Neural progenitor cell (in vitro differentiated cells): ENCODE data around the gene ATF6.

ENCODE experiments used
- EZH2 ChIP-seq: fragments of 200-600 bp; sonication (generic); IDR thresholded peaks from 2 replicates; pipeline ENCODE4 v1.6.1; 2017; ENCODE audit warnings: antibody characterized with exemption, mild to moderate bottlenecking, moderate library complexity
- TF ChIP-seq, protein P1 (sequence below): fragments of 200-600 bp; sonication (generic); IDR thresholded peaks from 2 replicates; pipeline ENCODE4 v1.5.1; 2017; ENCODE audit warnings: antibody characterized with exemption, mild to moderate bottlenecking

DNA sequence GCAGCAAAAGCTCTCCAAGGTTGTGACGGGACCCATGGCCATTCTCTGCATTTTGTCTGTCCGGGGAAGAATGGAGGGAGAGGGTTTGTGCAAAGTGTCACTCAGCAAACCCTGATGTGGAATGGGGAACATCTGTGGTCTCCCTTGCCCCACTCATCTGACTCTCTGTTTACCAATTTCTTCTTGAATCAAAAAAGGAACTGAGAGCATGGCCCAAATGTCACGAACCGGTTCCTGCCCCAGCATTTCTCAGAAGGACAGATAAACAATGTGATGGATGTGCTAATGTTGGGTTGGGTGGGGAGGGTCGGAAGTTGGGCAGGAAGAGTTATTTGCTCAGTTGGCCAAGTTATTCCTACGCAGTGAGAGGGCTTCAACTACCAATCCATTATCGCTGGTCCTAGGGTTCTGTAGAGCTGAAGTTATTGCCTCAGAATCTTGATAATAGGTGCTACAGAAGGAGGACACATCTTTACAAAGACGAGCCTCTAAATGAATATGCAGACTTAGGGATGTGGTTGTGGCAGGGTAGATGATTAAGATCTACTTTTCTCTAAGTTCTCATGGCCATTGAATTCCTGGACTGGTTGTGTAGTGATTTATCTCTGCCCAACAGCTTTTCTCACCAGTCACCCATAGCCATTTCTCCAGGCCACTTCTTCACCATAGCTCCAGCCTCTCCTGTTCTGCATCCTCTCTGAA, 26.1 kb upstream of the ATF6 start:
- TF ChIP-seq, protein P1, sequence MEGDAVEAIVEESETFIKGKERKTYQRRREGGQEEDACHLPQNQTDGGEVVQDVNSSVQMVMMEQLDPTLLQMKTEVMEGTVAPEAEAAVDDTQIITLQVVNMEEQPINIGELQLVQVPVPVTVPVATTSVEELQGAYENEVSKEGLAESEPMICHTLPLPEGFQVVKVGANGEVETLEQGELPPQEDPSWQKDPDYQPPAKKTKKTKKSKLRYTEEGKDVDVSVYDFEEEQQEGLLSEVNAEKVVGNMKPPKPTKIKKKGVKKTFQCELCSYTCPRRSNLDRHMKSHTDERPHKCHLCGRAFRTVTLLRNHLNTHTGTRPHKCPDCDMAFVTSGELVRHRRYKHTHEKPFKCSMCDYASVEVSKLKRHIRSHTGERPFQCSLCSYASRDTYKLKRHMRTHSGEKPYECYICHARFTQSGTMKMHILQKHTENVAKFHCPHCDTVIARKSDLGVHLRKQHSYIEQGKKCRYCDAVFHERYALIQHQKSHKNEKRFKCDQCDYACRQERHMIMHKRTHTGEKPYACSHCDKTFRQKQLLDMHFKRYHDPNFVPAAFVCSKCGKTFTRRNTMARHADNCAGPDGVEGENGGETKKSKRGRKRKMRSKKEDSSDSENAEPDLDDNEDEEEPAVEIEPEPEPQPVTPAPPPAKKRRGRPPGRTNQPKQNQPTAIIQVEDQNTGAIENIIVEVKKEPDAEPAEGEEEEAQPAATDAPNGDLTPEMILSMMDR, result no peak
- no peak for TF ChIP-seq EZH2
